ENCODE results near the gene GLRB.

DNA sequence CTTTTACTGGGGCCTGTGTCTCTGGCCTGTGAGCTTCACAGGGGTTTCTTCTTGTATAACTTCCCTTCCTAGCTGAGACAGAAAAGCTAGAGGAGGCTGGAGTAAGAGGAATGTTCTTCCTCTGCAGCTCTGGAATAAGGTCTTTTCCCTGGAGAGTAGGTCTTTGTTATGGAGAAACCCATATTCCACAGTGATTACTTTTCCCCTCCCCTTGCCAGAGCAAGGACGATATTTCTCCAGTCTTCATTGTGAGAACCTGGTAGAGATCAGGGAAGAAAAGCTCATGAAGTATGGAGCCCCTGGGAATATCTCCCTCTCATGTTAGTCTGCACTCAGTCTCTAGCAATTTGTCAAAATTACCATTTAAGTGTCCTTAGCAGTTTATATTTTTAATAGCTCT, 18.7 kb upstream of the GLRB start:
- TF ChIP-seq CTCF (IDR thresholded peaks at IDR 0.05; ENCODE audit: low read depth, low read length), result no peak
- no peak for TF ChIP-seq EZH2phosphoT487 (IDR thresholded peaks at IDR 0.05; ENCODE audit: low read depth)
